AG09319 (cell line): ENCODE measurements around the gene PDSS2.
"Not testable (repeated sequence)": the region's sequence is repeated elsewhere in the genome, so short reads cannot be mapped to it uniquely, and the experiment has no call there.

Experiments
- DNase-seq: peaks from one replicate; pipeline ENCODE4 v3.0.0-alpha.2; 2010; ENCODE audit warnings: low read depth; ENCODE audit errors: extremely low read depth
- TF ChIP-seq, protein P1 (sequence below): IDR thresholded peaks from 2 replicates; pipeline ENCODE4 v1.5.1; 2011; ENCODE audit warnings: low read depth, mild to moderate bottlenecking, inconsistent platforms, low read length, moderate library complexity

Gene PDSS2

DNA sequence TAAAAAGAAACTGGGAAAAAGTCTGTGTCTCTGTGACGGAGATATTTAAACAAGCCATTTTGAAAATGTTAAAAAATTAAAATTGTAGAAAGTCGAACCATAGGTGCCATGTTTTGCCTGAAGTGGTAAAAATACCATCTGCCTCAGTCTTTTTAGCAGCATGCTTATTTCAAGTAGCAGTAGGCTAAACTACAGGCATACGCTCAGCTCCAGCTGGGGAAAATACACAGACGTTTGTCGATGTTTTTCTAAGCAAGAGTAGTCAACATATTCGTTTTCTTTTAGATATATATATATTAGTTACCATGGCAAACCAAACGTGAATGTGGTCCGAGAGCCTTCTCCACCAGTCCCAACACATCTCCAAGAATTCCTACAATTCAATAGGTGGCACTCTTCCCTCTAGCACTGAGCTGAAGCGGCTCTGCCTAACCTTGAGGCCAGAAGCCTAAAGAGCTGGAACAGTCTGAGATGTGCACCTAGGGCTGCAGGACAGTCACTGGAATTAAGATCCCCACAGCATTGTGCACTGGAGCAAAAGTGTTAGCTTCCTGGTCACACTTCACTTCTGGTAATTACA lies 273.9 kb downstream of the PDSS2 start:
- DNase-seq: no peak
- TF ChIP-seq, protein P1, sequence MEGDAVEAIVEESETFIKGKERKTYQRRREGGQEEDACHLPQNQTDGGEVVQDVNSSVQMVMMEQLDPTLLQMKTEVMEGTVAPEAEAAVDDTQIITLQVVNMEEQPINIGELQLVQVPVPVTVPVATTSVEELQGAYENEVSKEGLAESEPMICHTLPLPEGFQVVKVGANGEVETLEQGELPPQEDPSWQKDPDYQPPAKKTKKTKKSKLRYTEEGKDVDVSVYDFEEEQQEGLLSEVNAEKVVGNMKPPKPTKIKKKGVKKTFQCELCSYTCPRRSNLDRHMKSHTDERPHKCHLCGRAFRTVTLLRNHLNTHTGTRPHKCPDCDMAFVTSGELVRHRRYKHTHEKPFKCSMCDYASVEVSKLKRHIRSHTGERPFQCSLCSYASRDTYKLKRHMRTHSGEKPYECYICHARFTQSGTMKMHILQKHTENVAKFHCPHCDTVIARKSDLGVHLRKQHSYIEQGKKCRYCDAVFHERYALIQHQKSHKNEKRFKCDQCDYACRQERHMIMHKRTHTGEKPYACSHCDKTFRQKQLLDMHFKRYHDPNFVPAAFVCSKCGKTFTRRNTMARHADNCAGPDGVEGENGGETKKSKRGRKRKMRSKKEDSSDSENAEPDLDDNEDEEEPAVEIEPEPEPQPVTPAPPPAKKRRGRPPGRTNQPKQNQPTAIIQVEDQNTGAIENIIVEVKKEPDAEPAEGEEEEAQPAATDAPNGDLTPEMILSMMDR: peak; percentile 23

GRCh38 chr6:107184435-107184834 lies 274.9 kb downstream of the PDSS2 start:
- no peak for DNase-seq
- TF ChIP-seq, protein P1: no peak

- no peak for DNase-seq
- TF ChIP-seq, protein P1: no peak
These were observed 279.3 kb downstream of the PDSS2 start for GRCh38 chr6:107180099-107180498.

GRCh38 chr6:107179004-107179403 lies 280.4 kb downstream of the PDSS2 start:
- TF ChIP-seq, protein P1: peak; percentile 34
- peak; percentile 10 for DNase-seq

DNA sequence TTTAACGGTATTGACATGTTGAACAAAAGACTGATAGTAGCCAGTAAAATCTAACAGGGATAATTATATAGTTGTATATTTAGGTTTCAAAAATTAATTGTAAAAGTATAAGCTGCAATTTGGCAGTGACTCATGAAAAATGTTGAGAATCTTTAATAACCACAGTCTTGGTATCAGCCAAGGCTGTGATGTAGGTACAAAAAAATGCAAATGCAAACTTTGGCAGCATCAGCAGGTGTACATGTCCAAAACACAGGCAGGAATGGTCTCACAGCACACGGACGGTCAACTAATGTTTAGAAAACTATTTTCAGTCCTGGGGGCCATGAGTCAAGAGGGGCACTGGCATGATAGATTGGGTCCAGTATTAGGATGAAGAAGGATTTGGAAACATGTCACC lies 285.6 kb downstream of the PDSS2 start:
- TF ChIP-seq, protein P1: no peak
- no peak for DNase-seq

GRCh38 chr6:107171513-107171912 lies 287.9 kb downstream of the PDSS2 start:
- TF ChIP-seq, protein P1: no peak
- DNase-seq: no peak

DNA sequence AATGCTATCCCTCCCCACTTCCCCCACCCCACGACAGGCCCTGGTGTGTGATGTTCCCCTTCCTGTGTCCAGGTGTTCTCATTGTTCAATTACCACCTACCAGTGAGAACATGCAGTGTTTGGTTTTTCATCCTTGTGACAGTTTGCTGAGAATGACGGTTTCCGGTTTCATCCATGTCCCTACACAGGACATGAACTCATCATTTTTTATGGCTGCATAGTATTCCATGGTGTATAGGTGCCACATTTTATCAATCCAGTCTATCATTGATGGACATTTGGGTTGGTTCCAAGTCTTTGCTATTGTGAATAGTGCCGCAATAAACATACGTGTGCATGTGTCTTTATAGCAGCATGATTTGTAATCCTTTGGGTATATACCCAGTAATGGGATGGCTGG lies 295.1 kb downstream of the PDSS2 start:
- not testable (repeated sequence) for DNase-seq

DNA sequence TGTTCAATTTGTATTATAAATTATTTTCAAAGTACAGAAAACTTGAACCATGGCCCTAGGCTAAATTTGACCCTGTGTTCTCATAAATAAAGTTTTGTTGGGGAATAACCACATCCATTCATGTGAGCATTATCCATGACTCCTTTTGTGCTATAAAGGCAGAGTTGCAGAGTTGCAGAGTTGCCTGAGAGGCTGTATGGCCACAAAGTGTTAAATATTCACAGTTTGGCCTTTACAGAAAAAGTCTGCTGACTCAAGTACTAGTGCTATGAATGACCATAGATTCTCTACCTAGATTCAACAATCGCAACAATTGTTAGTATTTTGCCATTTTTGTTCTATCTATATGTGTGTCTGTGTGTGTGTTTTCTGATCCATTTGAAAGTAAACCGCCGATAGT lies 297.8 kb downstream of the PDSS2 start:
- TF ChIP-seq, protein P1: no peak
- no peak for DNase-seq
